IMR-90 (cell line): ENCODE results near the gene CNOT3. TPM values are rescaled to one million over a fixed set of nuclear protein-coding genes. Genes with fewer than 3 reads are reported as not detected.

ENCODE experiments used
- ATAC-seq: fragments of 200-7000 bp; cut with Tn5 transposase; 2 replicates; pipeline ENCODE4 v1.9.1; 2020; ENCODE audit warnings: low read depth, mild to moderate bottlenecking, moderate library complexity
- BruUV-seq: library from RNA; stranded (reverse); fragments of 400-500 nt; replicated peaks from 2 replicates; lab custom pipeline; 2021; lab: Mats Ljungman, UMichigan
- CTCF ChIA-PET: fragments of 300-600 bp; formaldehyde crosslinking; extraction: SDS; loops from one replicate; lab custom pipeline; 2021; ENCODE audit warnings: antibody characterized with exemption; lab: Yijun Ruan, JAX
- POLR2A ChIA-PET: fragments of 300-600 bp; sonication (Branson Sonifier 250); formaldehyde crosslinking; loops from one replicate; lab custom pipeline; 2022; ENCODE audit warnings: antibody characterized with exemption; ENCODE audit not compliant: unreplicated experiment; lab: Charles Lee
- DNase-seq: peaks from one replicate; pipeline ENCODE4 v3.0.0; 2013
- H2AFZ ChIP-seq: replicated peaks from 2 replicates; pipeline ENCODE3; 2013; ENCODE audit warnings: low read length, mild to moderate bottlenecking; ENCODE audit not compliant: poor library complexity
- H2AK5ac ChIP-seq: 2 replicates; pipeline ENCODE4 v1.6.1; 2013; ENCODE audit warnings: low read depth, low read length, inconsistent platforms
- H2AK9ac ChIP-seq: replicated peaks from 2 replicates; pipeline ENCODE3; 2013; ENCODE audit warnings: mild to moderate bottlenecking, low read depth, low read length, moderate library complexity; ENCODE audit not compliant: poor library complexity
- H2BK120ac ChIP-seq: 2 replicates; pipeline ENCODE4 v1.6.1; 2013; ENCODE audit warnings: low read depth, low read length, inconsistent platforms
- H2BK15ac ChIP-seq: 3 replicates; pipeline ENCODE4 v1.6.1; 2013; ENCODE audit warnings: low read depth, low read length, inconsistent platforms
- H2BK20ac ChIP-seq: 2 replicates; pipeline ENCODE4 v1.6.1; 2013; ENCODE audit warnings: low read depth, mild to moderate bottlenecking, inconsistent platforms, low read length, moderate library complexity
- H2BK5ac ChIP-seq: 2 replicates; pipeline ENCODE4 v1.6.1; 2013; ENCODE audit warnings: mild to moderate bottlenecking, low read depth, low read length, inconsistent platforms; ENCODE audit not compliant: poor library complexity, severe bottlenecking
- H3K14ac ChIP-seq: replicated peaks from 2 replicates; pipeline ENCODE4 v1.6.1; 2013; ENCODE audit warnings: low read depth, low read length, inconsistent platforms
- H3K18ac ChIP-seq: 2 replicates; pipeline ENCODE4 v1.6.1; 2013; ENCODE audit warnings: low read depth, low read length, control low read depth
- H3K23ac ChIP-seq: 2 replicates; pipeline ENCODE4 v1.6.1; 2013; ENCODE audit warnings: low read depth, low read length, inconsistent platforms
- H3K27ac ChIP-seq: 2 replicates; pipeline ENCODE4 v1.5.1; 2013; ENCODE audit warnings: mild to moderate bottlenecking, control low read depth, low read length; ENCODE audit not compliant: insufficient read depth
- H3K27me3 ChIP-seq: 2 replicates; pipeline ENCODE4 v1.6.1; 2013; ENCODE audit warnings: low read length; ENCODE audit not compliant: control insufficient read depth, insufficient read depth
- H3K36me3 ChIP-seq: 2 replicates; pipeline ENCODE4 v1.6.1; 2013; ENCODE audit warnings: low read length, mixed read lengths; ENCODE audit not compliant: control insufficient read depth, insufficient read depth
- H3K4ac ChIP-seq: 2 replicates; pipeline ENCODE4 v1.6.1; 2013; ENCODE audit warnings: low read depth, low read length, inconsistent platforms
- H3K4me1 ChIP-seq: 2 replicates; pipeline ENCODE4 v1.6.1; 2013; ENCODE audit warnings: low read length, mixed read lengths; ENCODE audit not compliant: control insufficient read depth, insufficient read depth
- H3K4me2 ChIP-seq: 2 replicates; pipeline ENCODE4 v1.6.1; 2013; ENCODE audit warnings: low read depth, mild to moderate bottlenecking, control low read depth, low read length, moderate library complexity
- H3K4me3 ChIP-seq: 2 replicates; pipeline ENCODE4 v1.5.1; 2013; ENCODE audit warnings: low read depth, mild to moderate bottlenecking, control low read depth, low read length, moderate library complexity; ENCODE audit not compliant: insufficient read depth
- H3K56ac ChIP-seq: 2 replicates; pipeline ENCODE4 v1.6.1; 2013; ENCODE audit warnings: low read length, inconsistent platforms; ENCODE audit not compliant: insufficient read depth; ENCODE audit errors: extremely low read depth
- H3K79me1 ChIP-seq, 2 experiments: 2 replicates each; pipeline ENCODE4 v1.6.1; 2013; ENCODE audit warnings: low read length in 2 of 2, inconsistent platforms in 1 of 2, low read depth in 1 of 2
- H3K9ac ChIP-seq: 2 replicates; pipeline ENCODE4 v1.6.1; 2013; ENCODE audit warnings: low read depth, low read length, control low read depth
- H3K9me1 ChIP-seq: 2 replicates; pipeline ENCODE4 v1.6.1; 2013; ENCODE audit warnings: low read length, inconsistent platforms; ENCODE audit not compliant: insufficient read depth
- H3K9me3 ChIP-seq: 2 replicates; pipeline ENCODE4 v1.6.1; 2013; ENCODE audit warnings: low read length; ENCODE audit not compliant: control insufficient read depth, insufficient read depth
- H4K20me1 ChIP-seq: 2 replicates; pipeline ENCODE4 v1.6.1; 2013; ENCODE audit warnings: low read length, inconsistent platforms; ENCODE audit not compliant: insufficient read depth
- H4K5ac ChIP-seq: 2 replicates; pipeline ENCODE4 v1.6.1; 2013; ENCODE audit warnings: mild to moderate bottlenecking, low read depth, low read length, control low read depth
- H4K8ac ChIP-seq, 2 experiments: 2 replicates each; pipeline ENCODE4 v1.6.1; 2013; ENCODE audit warnings: low read depth in 2 of 2, low read length in 2 of 2, control low read depth in 1 of 2, inconsistent platforms in 1 of 2
- H4K91ac ChIP-seq: 2 replicates; pipeline ENCODE4 v1.6.1; 2013; ENCODE audit warnings: low read depth, low read length, inconsistent platforms; ENCODE audit not compliant: insufficient read depth
- BHLHE40 ChIP-seq: fragments of 150-350 bp; IDR thresholded peaks from 2 replicates; pipeline ENCODE4 v1.6.1; 2016; ENCODE audit warnings: mild to moderate bottlenecking, low read depth, low read length
- CTCF ChIP-seq: conservative IDR thresholded peaks from 2 replicates; pipeline ENCODE4 v1.5.1; 2012; ENCODE audit warnings: mild to moderate bottlenecking, low read depth, low read length, improper control_type of control experiment
- ELK1 ChIP-seq: fragments of 150-350 bp; IDR thresholded peaks from 2 replicates; pipeline ENCODE4 v1.6.1; 2016; ENCODE audit warnings: low read depth, mild to moderate bottlenecking, low read length, moderate library complexity, borderline replicate concordance
- MAFK ChIP-seq: IDR thresholded peaks from 2 replicates; pipeline ENCODE4 v1.6.1; 2012; ENCODE audit warnings: low read depth, low read length, improper control_type of control experiment
- MAZ ChIP-seq: IDR thresholded peaks from 2 replicates; pipeline ENCODE4 v1.6.1; 2012; ENCODE audit warnings: low read depth, mild to moderate bottlenecking, low read length, improper control_type of control experiment, moderate library complexity, borderline replicate concordance
- MXI1 ChIP-seq: IDR thresholded peaks from 2 replicates; pipeline ENCODE4 v1.6.1; 2012; ENCODE audit warnings: low read depth, mild to moderate bottlenecking, low read length, moderate library complexity, borderline replicate concordance
- NFE2L2 ChIP-seq: fragments of 150-350 bp; IDR thresholded peaks from 2 replicates; pipeline ENCODE4 v1.6.1; 2016; ENCODE audit warnings: low read depth, mild to moderate bottlenecking, low read length
- POLR2A ChIP-seq: IDR thresholded peaks from 2 replicates; pipeline ENCODE4 v1.6.1; 2012; ENCODE audit warnings: mild to moderate bottlenecking, low read depth, low read length
- RAD21 ChIP-seq: IDR thresholded peaks from 2 replicates; pipeline ENCODE4 v1.6.1; 2012; ENCODE audit warnings: low read length, improper control_type of control experiment
- RFX5 ChIP-seq: IDR thresholded peaks from 2 replicates; pipeline ENCODE4 v1.8.0; 2012; ENCODE audit warnings: low read depth, mild to moderate bottlenecking, low read length, moderate library complexity
- SMC3 ChIP-seq: fragments of 150-350 bp; IDR thresholded peaks from 2 replicates; pipeline ENCODE4 v1.6.1; 2016; ENCODE audit warnings: low read depth, mild to moderate bottlenecking, antibody characterized with exemption, low read length, moderate library complexity
- USF2 ChIP-seq: fragments of 150-350 bp; IDR thresholded peaks from 2 replicates; pipeline ENCODE4 v1.6.1; 2017; ENCODE audit warnings: mild to moderate bottlenecking, antibody characterized with exemption, low read length, low read depth
- WGBS, 2 experiments: methylation state at CpG; one replicate each; pipeline versions ENCODE4 v1.1.5 to v1.1.7; 2013; ENCODE audit warnings: missing lambda C conversion rate in 2 of 2; ENCODE audit not compliant: insufficient read length in 1 of 2; ENCODE audit errors: extremely low coverage in 2 of 2; 5-methylcytosine and 5-hydroxymethylcytosine counted together
- dilution Hi-C: fragments of 300-500 bp; cut with HindIII; formaldehyde crosslinking; loops from one replicate; pipeline ENCODE4 v1.14.3; 2018; ENCODE audit warnings: low sequenced_read_pairs; ENCODE audit not compliant: unreplicated experiment
- in situ Hi-C: fragments of 300-500 bp; cut with MboI; formaldehyde crosslinking; loops from 3 replicates; pipeline ENCODE4 v1.14.3; 2019; ENCODE audit warnings: low sequenced_read_pairs, inconsistent platforms, mixed read lengths
- intact Hi-C: fragments of 100-400 bp; cut with micrococcal nuclease; formaldehyde crosslinking; loops from 2 replicates; pipeline ENCODE4 v1.10.0; 2022
- polyA plus RNA-seq, 3 experiments: library from polyadenylated mRNA; depleted of rRNA; stranded (reverse); fragments of >200 nt; gene quantifications; 2 replicates each; pipeline ENCODE4 v1.2.3, GENCODE V29; 2012; ENCODE audit warnings: low replicate concordance in 1 of 3
- total RNA-seq: library from RNA; depleted of rRNA; stranded (reverse); fragments of >200 nt; gene quantifications from 2 replicates; pipeline ENCODE4 v1.2.3, GENCODE V29; 2012

The CNOT3 gene
- total and polyA plus RNA-seq, 2 of the 4 experiments (the other 2 are of a cell fraction), result 5.4 to 26.7 TPM

GRCh38 chr19:54189735-54190502 is 52.4 kb downstream of the CNOT3 start:
- peak overlapping the region; percentile 90; the same call in 1 of the 2 replicates for H3K56ac ChIP-seq
- peaks cover 5% of the 10 kb centered on the region for H3K4me1 ChIP-seq
- in situ Hi-C loops (no loop called here), intact Hi-C loops (loop anchor here (2.0 kb wide), 2 partner anchors 21 kb away; no protein-coding TSS in a partner anchor), dilution Hi-C loops (no loop called here)
- H3K27me3 ChIP-seq, result no peaks in the 10 kb centered on the region
- ATAC-seq (peak; percentile 65), DNase-seq (peak; percentile 100)
- no TSS peak for BruUV-seq
- CTCF ChIA-PET, result interaction anchor here (0.8 to 1.1 kb wide), 2 partner anchors 76 to 200 kb away, joined by 3 read pairs; no protein-coding TSS in a partner anchor
- H2BK5ac ChIP-seq, result peak overlapping the region; percentile 96
- peak overlapping the region; percentile 75 for H3K4me2 ChIP-seq
- peak overlapping the region; percentile 97 for H2AK9ac ChIP-seq
- peaks cover 24 to 48% of the 10 kb centered on the region in 2 experiments; a peak in 3 of 4 replicates for H3K79me1 ChIP-seq
- peak overlapping the region; percentile 56 for H4K5ac ChIP-seq
- H2AK5ac ChIP-seq, result peak overlapping the region; percentile 59; the same call in 1 of the 2 replicates
- H3K9me1 ChIP-seq, result peaks cover 3% of the 10 kb centered on the region; the same call in 1 of the 2 replicates
- peak overlapping the region; percentile 94 for H3K14ac ChIP-seq
- peak overlapping the region; percentile 91; the same call in 1 of the 3 replicates for H2BK15ac ChIP-seq
- H2BK120ac ChIP-seq, result peak overlapping the region; percentile 88; the same call in 1 of the 2 replicates
- POLR2A ChIA-PET, result interaction anchor here (0.6 to 2.3 kb wide), 6 partner anchors 10 to 241 kb away, joined by 3 to 10 read pairs (median 5); partner anchors contain the start of genes LENG1 and RPS9
- peak overlapping the region; percentile 70 for H3K4me3 ChIP-seq
- H4K20me1 ChIP-seq, result peaks cover 16% of the 10 kb centered on the region
- H3K9ac ChIP-seq, result peak overlapping the region; percentile 88
- H3K9me3 ChIP-seq, result no peaks in the 10 kb centered on the region
- WGBS, 2 experiments, result 0% methylated on average over 30 of the region's 65 CpGs; no CpG with 5 or more reads in 1 of the 2 experiments
- peak overlapping the region; percentile 93 for H4K91ac ChIP-seq
- peak overlapping the region; percentile 62 to 99 for H4K8ac ChIP-seq
- peaks cover 17% of the 10 kb centered on the region for H3K36me3 ChIP-seq
- H2AFZ ChIP-seq, result peak overlapping the region; percentile 96
- peak overlapping the region; percentile 93 for H3K27ac ChIP-seq
- H3K4ac ChIP-seq, result peak overlapping the region; percentile 96
- H3K18ac ChIP-seq, result peak overlapping the region; percentile 77
- H2BK20ac ChIP-seq, result peak overlapping the region; percentile 59; the same call in 1 of the 2 replicates
- peak overlapping the region; percentile 94 for H3K23ac ChIP-seq
- TF ChIP-seq ELK1 (no peak), SMC3 (no peak), RFX5 (peak; percentile 68), USF2 (peak; percentile 32; the same call in 1 of the 2 replicates), MXI1 (peak; percentile 72; the same call in 1 of the 2 replicates), NFE2L2 (no peak), BHLHE40 (no peak), POLR2A (peak; percentile 96), CTCF (no peak), MAZ (peak; percentile 96), RAD21 (no peak), MAFK (no peak)
